ENCODE measurements around the gene MAMLD1.

MAMLD1 gene

DNA sequence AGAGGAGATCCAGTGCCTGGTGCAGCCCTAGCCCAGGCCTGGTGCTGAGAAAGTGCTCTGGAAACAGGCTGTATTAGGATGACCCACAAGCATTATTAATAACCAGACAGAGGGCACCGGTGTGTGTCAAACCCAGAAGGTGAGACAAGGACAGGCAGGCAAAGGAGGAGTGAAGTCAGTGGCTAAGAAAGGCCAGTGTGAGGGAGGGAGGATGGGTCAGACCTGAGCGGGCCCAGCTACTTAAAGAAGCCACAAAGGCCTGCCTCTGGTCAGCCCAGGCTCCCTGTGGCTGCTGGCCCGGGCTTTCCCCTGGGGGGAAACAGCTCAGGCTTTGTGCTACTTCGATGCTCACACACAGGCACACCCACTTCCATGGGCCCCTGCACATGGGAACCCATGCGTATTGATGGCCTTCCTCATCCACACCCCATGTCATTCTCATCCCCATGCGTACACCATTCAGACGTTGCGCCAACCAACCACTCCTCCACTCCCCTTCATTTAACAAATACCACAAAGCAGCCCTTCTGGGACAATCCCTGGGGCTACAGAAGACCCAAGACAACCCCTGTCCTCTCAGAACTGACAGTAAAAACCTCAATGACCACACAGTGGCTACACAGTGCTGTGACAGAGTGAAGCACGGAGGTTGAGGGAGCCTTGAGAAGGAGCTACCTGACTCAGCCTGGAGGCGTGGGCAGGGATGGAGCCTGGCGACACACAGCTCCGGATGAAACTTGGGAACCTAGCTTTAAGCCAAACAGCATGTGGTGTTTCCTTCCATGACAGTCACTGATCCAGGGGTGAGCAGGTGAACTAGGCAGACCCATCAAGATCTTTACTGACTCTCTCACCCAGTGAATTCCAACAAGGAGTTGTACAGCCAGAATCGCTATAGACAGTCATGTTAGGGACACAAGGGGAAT is 180.4 kb downstream of the MAMLD1 start:
- TF ChIP-seq, protein P1, sequence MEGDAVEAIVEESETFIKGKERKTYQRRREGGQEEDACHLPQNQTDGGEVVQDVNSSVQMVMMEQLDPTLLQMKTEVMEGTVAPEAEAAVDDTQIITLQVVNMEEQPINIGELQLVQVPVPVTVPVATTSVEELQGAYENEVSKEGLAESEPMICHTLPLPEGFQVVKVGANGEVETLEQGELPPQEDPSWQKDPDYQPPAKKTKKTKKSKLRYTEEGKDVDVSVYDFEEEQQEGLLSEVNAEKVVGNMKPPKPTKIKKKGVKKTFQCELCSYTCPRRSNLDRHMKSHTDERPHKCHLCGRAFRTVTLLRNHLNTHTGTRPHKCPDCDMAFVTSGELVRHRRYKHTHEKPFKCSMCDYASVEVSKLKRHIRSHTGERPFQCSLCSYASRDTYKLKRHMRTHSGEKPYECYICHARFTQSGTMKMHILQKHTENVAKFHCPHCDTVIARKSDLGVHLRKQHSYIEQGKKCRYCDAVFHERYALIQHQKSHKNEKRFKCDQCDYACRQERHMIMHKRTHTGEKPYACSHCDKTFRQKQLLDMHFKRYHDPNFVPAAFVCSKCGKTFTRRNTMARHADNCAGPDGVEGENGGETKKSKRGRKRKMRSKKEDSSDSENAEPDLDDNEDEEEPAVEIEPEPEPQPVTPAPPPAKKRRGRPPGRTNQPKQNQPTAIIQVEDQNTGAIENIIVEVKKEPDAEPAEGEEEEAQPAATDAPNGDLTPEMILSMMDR (IDR thresholded peaks at IDR 0.05; ENCODE audit: insufficient read depth, low read depth, low read length, missing control alignments): no peak
- DNase-seq (ENCODE audit: low read depth): no peak

DNA sequence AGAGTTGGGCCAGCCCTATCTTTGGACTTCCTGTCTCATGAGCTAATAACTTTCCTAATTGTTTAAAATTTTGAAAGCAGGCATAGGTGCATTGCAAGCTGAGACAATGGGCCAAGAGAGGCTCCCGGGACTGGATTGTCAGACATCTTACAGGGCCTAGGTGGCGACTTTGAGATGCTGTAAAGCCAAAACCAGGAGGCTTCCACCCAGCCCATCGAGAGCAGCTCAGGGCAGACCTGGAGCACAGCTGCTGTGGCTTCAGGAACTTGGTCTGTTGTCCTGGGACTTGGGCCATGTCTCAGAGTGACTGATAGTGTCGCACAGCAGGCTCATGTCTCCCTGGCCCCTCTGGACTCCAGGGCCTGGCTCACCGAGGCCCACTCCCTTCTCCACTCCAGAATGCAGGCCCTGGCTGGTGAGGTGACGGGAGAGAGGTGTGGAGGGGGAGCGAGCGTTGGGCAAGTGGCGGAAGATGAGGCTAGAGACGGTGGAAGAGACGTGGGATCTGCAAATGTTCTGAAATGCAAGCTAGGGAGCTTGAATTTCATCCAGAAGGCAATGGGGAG is 181.2 kb downstream of the MAMLD1 start:
- TF ChIP-seq, protein P1 (IDR thresholded peaks at IDR 0.05; ENCODE audit: insufficient read depth, low read depth, low read length, missing control alignments): peak; percentile 12
- no peak for DNase-seq (ENCODE audit: low read depth)

More for the DNA sequence above, 180.4 kb downstream of the MAMLD1 start:
- H3K4me3 ChIP-seq (ENCODE audit: low read length): no peak overlapping the region

DNA sequence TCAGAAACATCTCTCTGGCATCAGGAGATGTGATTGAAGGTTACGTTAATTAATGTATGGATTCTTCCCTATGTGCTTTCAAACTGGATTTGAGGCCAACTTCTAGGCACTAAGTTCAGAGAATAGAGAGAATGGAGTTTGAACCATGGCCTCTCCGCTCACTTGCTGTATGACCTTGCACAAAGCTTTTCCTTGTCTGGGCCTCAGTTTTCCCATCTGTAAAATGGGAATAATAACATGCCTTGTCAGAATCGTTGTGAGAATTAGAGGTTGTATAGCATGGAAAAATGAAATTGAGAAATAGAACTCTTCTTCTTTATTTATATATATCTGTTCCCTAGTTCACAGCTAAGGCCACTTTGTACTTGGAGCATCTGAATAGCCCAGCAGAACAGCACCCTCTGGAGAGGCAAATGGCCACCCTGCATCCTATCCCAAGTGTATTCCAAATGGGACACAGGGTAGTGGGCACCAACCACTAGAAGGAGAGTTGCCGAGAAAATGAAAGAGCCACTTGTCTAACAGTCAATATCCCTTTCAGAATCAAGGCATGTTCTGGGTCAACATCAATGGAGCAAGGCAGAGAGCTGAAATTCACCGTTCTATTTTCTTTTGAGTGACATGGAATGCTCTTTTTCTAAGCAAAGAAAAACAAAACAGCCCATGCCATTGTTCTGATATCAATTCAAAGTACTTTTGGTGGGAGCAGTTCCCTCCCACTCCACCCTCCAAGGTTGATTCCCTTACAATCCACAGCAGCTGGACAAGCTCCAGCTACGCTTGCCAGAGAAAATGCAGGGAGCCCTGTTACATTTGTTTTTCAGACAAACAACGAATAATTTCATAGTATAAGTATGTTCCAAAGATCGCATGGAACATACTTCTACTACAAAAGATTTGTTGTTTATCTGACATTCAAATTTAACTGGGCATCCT is 182.0 kb downstream of the MAMLD1 start:
- TF ChIP-seq, protein P1 (IDR thresholded peaks at IDR 0.05; ENCODE audit: insufficient read depth, low read depth, low read length, missing control alignments): no peak
- no peak overlapping the region for H3K4me3 ChIP-seq (ENCODE audit: low read length)
- DNase-seq (ENCODE audit: low read depth): no peak

More for the DNA sequence above, 181.2 kb downstream of the MAMLD1 start:
- no peak overlapping the region for H3K4me3 ChIP-seq (ENCODE audit: low read length)

DNA sequence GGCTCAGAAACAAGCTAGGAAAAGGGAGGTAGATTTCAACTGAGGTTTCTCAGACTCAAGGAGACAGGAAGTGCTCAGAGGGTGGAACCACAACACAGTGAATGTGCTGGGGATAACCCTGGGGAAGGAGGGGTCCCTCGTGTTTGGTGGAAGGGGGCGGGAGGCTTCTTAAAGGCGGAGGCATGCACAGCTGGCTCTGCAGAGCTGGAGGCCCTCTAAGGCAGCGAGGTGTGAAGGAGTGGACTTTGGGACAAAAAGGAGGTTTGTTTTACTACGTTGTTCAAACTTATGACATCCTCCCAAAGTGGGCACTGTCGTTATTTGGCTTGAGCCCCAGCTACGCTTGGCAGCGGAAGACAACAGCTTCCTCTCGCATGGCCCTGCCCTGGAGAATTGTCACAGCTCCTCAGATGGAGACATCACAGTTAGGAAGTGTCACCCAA is 183.6 kb downstream of the MAMLD1 start:
- no peak overlapping the region for H3K4me3 ChIP-seq (ENCODE audit: low read length)
- TF ChIP-seq, protein P1 (IDR thresholded peaks at IDR 0.05; ENCODE audit: insufficient read depth, low read depth, low read length, missing control alignments): no peak
- DNase-seq (ENCODE audit: low read depth): no peak

DNA sequence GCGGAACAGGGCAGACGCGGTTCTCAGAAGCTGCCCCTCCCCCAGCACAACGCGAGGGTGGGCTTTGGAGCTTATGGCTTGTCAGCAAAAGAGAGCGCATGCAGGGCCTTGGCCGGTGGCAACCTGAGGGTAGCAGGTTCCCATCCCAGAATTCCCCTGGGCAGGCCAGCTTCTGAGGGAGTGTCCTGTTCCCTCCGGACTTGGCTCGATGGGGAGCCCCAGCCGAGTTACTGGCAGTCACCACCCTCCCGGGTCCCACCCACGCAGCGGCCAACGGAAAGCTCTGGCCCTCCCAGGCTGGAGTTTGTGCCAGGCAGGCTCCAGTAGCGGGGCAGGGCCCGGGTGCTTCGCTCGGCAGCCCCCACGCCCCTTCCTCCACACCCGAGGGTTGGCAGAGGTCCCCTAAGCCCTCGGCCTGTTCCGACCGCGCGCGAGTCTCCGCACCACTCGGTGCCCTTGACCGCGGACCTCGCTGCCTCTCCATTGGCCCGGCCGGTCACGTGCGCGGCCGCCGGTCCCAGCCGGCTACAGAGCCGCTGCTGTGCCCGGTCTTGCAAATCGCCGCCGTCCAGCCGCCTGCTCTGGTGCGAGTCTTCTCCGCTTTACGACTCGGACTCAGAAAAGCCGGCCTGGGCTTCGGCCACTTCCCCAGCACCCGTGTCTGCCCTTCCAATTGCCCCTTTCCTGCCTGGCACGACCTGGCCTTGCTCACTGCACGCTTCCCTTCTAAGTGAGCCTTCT is 184.4 kb downstream of the MAMLD1 start:
- DNase-seq (ENCODE audit: low read depth): peak; percentile 18
- H3K4me3 ChIP-seq (ENCODE audit: low read length): no peak overlapping the region
- TF ChIP-seq, protein P1 (IDR thresholded peaks at IDR 0.05; ENCODE audit: insufficient read depth, low read depth, low read length, missing control alignments): no peak

DNA sequence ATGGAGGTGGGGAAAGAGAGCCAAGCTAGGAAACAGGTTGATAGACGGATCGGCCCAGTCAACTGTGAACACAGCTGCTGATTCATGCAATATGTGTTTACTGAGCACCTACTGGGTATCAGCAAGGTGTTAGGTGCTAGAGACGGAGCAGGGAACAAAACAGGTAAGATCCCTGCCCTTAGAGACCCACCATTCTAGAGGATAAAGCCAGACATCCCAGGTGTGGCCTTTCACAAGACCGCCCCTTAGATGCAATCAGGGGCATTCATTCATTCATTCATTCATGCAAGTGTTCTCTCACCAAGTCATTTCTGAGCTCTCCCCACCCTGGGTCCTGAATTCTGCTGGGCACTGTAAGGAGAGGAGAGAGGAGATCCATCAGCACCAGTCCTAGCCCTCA is 185.1 kb downstream of the MAMLD1 start:
- DNase-seq (ENCODE audit: low read depth): no peak
- H3K4me3 ChIP-seq (ENCODE audit: low read length): no peak overlapping the region
- TF ChIP-seq, protein P1 (IDR thresholded peaks at IDR 0.05; ENCODE audit: insufficient read depth, low read depth, low read length, missing control alignments): no peak

Data from epithelial cell of esophagus (primary cell).